ENCODE data around the gene CATSPERE. TPM values are rescaled to one million over a fixed set of nuclear protein-coding genes. Genes with fewer than 3 reads are reported as not detected.

The CATSPERE gene
- total and polyA plus RNA-seq, 2 donors (not counting 3 experiments of a cell fraction or from before 2014, with no cell fraction given): 0.61 to 1.9 TPM

- no peaks in the 10 kb centered on the region for H3K9me3 ChIP-seq (replicated peaks; ENCODE audit: control insufficient read depth, insufficient read depth, low read length)
- H3K27ac ChIP-seq (ENCODE audit: insufficient read depth, low read depth, low read length): no peak overlapping the region
- no peak overlapping the region for H3K9ac ChIP-seq (replicated peaks; ENCODE audit: extremely low read depth, insufficient read depth, low read length)
- H3K4me3 ChIP-seq (replicated peaks in 1 of 3; ENCODE audit: insufficient read depth in 1 of 3, low read depth in 1 of 3, low read length in 3 of 3): no peak overlapping the region
- BruUV-seq (replicated peaks): no TSS peak
- ChIA-PET POLR2A (no interaction called here), CTCF (interaction anchor here (1.2 kb wide), 1 partner anchor 17 kb away, joined by 3 read pairs; no protein-coding TSS in a partner anchor)
- dilution Hi-C loops (cut with MboI; ENCODE audit: extremely low pct_ligation_motif_present, low sequenced_read_pairs): no loop called here
- no peak for TF ChIP-seq MAX (IDR thresholded peaks at IDR 0.05; ENCODE audit: insufficient read depth, insufficient read length)
- TF ChIP-seq, protein P1, sequence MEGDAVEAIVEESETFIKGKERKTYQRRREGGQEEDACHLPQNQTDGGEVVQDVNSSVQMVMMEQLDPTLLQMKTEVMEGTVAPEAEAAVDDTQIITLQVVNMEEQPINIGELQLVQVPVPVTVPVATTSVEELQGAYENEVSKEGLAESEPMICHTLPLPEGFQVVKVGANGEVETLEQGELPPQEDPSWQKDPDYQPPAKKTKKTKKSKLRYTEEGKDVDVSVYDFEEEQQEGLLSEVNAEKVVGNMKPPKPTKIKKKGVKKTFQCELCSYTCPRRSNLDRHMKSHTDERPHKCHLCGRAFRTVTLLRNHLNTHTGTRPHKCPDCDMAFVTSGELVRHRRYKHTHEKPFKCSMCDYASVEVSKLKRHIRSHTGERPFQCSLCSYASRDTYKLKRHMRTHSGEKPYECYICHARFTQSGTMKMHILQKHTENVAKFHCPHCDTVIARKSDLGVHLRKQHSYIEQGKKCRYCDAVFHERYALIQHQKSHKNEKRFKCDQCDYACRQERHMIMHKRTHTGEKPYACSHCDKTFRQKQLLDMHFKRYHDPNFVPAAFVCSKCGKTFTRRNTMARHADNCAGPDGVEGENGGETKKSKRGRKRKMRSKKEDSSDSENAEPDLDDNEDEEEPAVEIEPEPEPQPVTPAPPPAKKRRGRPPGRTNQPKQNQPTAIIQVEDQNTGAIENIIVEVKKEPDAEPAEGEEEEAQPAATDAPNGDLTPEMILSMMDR (IDR thresholded peaks at IDR 0.05; ENCODE audit: extremely low read depth in 1 of 2, insufficient read depth in 1 of 2, low read depth in 1 of 2, low read length in 2 of 2): no peak
- no peak for TF ChIP-seq MYC (IDR thresholded peaks at IDR 0.05; ENCODE audit: low read depth, low read length)
- no peak for TF ChIP-seq FOS (IDR thresholded peaks at IDR 0.05; ENCODE audit: borderline replicate concordance, insufficient read depth, low read length)
- no peak for TF ChIP-seq GATA2 (IDR thresholded peaks at IDR 0.05; ENCODE audit: insufficient read depth, insufficient read length, low read depth, low read length)
- TF ChIP-seq EZH2 (IDR thresholded peaks at IDR 0.05; ENCODE audit: borderline replicate concordance, low read depth, low read length, severe bottlenecking): no peak
- no peak for TF ChIP-seq POLR2AphosphoS5 (IDR thresholded peaks at IDR 0.05; ENCODE audit: insufficient read depth, low read depth, low read length)
- TF ChIP-seq POLR2A (IDR thresholded peaks at IDR 0.05; ENCODE audit: low read depth, low read length): no peak
- TF ChIP-seq JUN (IDR thresholded peaks at IDR 0.05; ENCODE audit: borderline replicate concordance, insufficient read depth, insufficient read length, low read depth): no peak
- H3K79me2 ChIP-seq (ENCODE audit: control insufficient read depth, insufficient read depth, low read length): no peaks in the 10 kb centered on the region
- no peaks in the 10 kb centered on the region for H3K4me1 ChIP-seq (ENCODE audit: control insufficient read depth, extremely low read depth, insufficient read depth, low read length)
- no peak overlapping the region for H3K4me2 ChIP-seq (ENCODE audit: insufficient read depth, low read length)
- H3K36me3 ChIP-seq (ENCODE audit: control insufficient read depth in 2 of 2, extremely low read depth in 1 of 2, insufficient read depth in 2 of 2, low read length in 2 of 2): no peaks in the 10 kb centered on the region
- no peaks in the 10 kb centered on the region for H3K27me3 ChIP-seq (ENCODE audit: control insufficient read depth in 2 of 2, insufficient read depth in 2 of 2, low read length in 2 of 2)
- H4K20me1 ChIP-seq (replicated peaks; ENCODE audit: control insufficient read depth, extremely low read depth, insufficient read depth, low read length): no peaks in the 10 kb centered on the region
- H3K9me1 ChIP-seq (replicated peaks; ENCODE audit: control insufficient read depth, extremely low read depth, insufficient read depth, low read length): no peaks in the 10 kb centered on the region
- DNase-seq (ENCODE audit: low read depth, low spot score) (no peak), FAIRE-seq (no peak)
- intact Hi-C loops (cut with micrococcal nuclease): no loop called here
- H2AFZ ChIP-seq (ENCODE audit: low read depth, low read length): no peak overlapping the region
These were observed 167.7 kb downstream of the CATSPERE start for GRCh38 chr1:244628789-244629188.

Data from endothelial cell of umbilical vein (primary cell).